ENCODE measurements around the gene OR51F2. TPM values are rescaled to one million over a fixed set of nuclear protein-coding genes. Genes with fewer than 3 reads are reported as not detected.

OR51F2 gene, protein sequence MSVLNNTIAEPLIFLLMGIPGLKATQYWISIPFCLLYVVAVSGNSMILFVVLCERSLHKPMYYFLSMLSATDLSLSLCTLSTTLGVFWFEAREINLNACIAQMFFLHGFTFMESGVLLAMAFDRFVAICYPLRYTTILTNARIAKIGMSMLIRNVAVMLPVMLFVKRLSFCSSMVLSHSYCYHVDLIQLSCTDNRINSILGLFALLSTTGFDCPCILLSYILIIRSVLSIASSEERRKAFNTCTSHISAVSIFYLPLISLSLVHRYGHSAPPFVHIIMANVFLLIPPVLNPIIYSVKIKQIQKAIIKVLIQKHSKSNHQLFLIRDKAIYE
- not detected for total RNA-seq

DNA sequence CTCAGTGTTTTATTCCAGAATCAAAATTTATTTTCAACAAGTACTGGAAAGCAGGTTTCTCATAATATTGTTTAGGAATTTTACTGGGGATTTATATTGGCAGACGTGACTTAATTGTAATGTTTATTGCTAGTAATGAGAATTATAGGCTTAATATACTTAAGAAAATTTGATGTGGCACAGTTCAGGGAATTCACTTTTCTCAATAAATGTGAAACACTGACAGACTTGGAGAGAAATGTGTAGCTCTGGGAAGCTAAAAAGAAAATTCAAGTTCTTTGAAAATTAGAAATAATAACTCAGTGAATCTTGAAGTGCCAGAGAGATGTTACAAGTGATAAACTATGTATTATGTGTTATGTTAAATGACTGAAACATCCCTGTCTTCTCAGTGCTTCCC lies at the start of gene OR51F2:
Gene OR51F2 (plus strand): TSS at position 301 of the 400 bp plus-strand sequence. CDS start 101 bp downstream, outside the sequence.

DNA sequence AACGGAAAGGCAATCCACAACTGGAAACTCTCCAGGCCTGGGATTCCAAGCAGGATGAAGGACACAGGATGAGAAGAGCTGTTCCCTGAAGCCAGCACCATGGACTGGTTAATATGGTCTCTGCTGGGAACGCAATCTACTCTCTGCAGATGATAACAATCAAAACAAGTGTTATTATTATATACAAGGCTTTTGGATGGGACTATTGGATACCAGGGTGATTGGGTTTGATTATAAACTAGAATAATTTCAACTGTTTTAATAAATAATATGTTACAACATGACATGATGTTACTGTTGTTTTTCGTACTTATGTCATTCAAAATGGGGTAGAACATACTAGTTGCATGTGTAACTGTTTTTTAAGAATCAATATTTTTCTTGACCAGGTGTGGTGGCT lies 16.8 kb upstream of the OR51F2 start, which contains the start of gene OR52R1:
Gene OR52R1 (minus strand): TSS at position 101 of the 400 bp plus-strand sequence. CDS start 0 bp downstream, at position 101.

DNA sequence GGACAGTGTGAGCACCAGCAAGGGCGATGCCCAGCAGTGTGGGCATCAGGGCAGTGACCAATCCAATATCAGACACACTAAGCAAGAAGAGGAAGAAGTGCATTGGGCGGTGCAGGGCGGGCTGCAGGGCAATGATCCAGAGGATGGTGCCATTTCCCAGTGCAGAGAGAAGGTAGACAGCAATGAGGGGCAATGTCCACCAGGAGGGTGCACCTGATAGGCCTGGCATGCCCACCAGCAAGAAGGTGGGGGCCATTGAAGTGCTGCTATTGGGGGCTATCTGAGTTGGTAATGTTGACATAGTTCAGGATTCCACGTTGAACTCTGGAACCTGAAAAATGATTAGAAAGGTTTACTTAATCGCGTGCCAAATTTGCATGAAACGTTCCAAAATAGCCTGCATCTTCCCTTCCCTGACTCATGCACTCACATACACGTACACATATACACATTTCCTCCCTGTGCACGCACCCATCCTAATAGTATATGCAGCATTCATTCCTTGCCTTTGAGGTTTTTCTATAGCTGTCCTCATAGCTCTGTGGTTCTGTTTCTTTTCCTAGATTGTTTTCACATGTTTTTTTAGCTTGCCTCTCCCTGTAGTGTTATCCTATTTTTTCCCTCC lies 27.9 kb downstream of the OR51F2 start, which contains the start of gene OR51S1:
Gene OR51S1 (minus strand): TSS at position 301 of the 625 bp plus-strand sequence. CDS start 0 bp downstream, at position 301.

Other genes with a start within 250 kb of the OR51F2 start
- not detected for gene OR52I2, start 239.6 kb upstream of the OR51F2 start, total RNA-seq
- gene OR52I1, start 227.3 kb upstream of the OR51F2 start, total RNA-seq = not detected
- gene TRIM68, start 213.1 kb upstream of the OR51F2 start, total RNA-seq = 10 to 100 TPM in 1 of 2 donors, 1 to 10 TPM in 1; 8.3 to 10.7 TPM
- not detected for gene OR51D1, start 183.8 kb upstream of the OR51F2 start, total RNA-seq
- not detected for gene OR51E1, start 177.3 kb upstream of the OR51F2 start, total RNA-seq
- not detected for gene OR51E2, start 123.5 kb upstream of the OR51F2 start, total RNA-seq
- not detected for gene MMP26, start 116.5 kb upstream of the OR51F2 start, total RNA-seq
- not detected for gene OR51F1, start 51.4 kb upstream of the OR51F2 start, total RNA-seq
- not detected for gene OR52R1, start 16.9 kb upstream of the OR51F2 start, total RNA-seq
- not detected for gene OR51S1, start 27.9 kb downstream of the OR51F2 start, total RNA-seq
- not detected for gene OR51T1, start 60.6 kb downstream of the OR51F2 start, total RNA-seq
- not detected for gene OR51A7, start 82.5 kb downstream of the OR51F2 start, total RNA-seq
- not detected for gene OR51G2, start 98.0 kb downstream of the OR51F2 start, total RNA-seq
- not detected for gene OR51G1, start 103.0 kb downstream of the OR51F2 start, total RNA-seq
- gene OR51A4, start 126.3 kb downstream of the OR51F2 start, total RNA-seq = not detected
- gene OR51A2, start 134.4 kb downstream of the OR51F2 start, total RNA-seq = not detected
- not detected for gene OR51L1, start 173.5 kb downstream of the OR51F2 start, total RNA-seq
- gene OR52J3, start 225.2 kb downstream of the OR51F2 start, total RNA-seq = not detected
- not detected for gene OR52E2, start 238.3 kb downstream of the OR51F2 start, total RNA-seq
- gene OR52E1, start 248.3 kb downstream of the OR51F2 start, total RNA-seq = not detected